GM18861 (cell line): Measurements from ENCODE around the gene OR52N5.

Experiments used
- ATAC-seq: cut with Tn5 transposase; IDR thresholded peaks from one replicate; pipeline ENCODE4 v1.9.1; 2021; ENCODE audit not compliant: unreplicated experiment

OR52N5 gene

GRCh38 chr11:5783255-5783654 is at the start of gene OR52N5:
OR52N5 (minus strand) TSS chr11:5783355; CDS start chr11:5778634, 4,721 bp downstream.
- ATAC-seq, result no peak

- ATAC-seq, result no peak
These were observed 48.2 kb upstream of the OR52N5 start for GRCh38 chr11:5831196-5831829.

GRCh38 chr11:5818245-5818886 is 35.2 kb upstream of the OR52N5 start:
- ATAC-seq, result peak; percentile 47

- ATAC-seq, result no peak
These were observed 32.4 kb upstream of the OR52N5 start for GRCh38 chr11:5815534-5815933.

- no peak for ATAC-seq
These were observed 27.0 kb upstream of the OR52N5 start for GRCh38 chr11:5809905-5810795.

GRCh38 chr11:5809122-5809519 is 26.0 kb upstream of the OR52N5 start:
- ATAC-seq, result no peak

GRCh38 chr11:5808500-5809121 is 25.5 kb upstream of the OR52N5 start, which contains the start of gene OR52N2:
OR52N2 (plus strand) TSS chr11:5808924; CDS start chr11:5820336, 11,412 bp downstream.
- ATAC-seq, result peak; percentile 89

GRCh38 chr11:5807580-5807979 is 24.4 kb upstream of the OR52N5 start:
- peak; percentile 61 for ATAC-seq

GRCh38 chr11:5803982-5804381 is 20.8 kb upstream of the OR52N5 start:
- no peak for ATAC-seq

- ATAC-seq, result no peak
These were observed 13.4 kb upstream of the OR52N5 start for GRCh38 chr11:5796541-5796940.

GRCh38 chr11:5791165-5791564 is 8.0 kb upstream of the OR52N5 start, which contains the start of gene OR52N1:
OR52N1 (minus strand) TSS chr11:5791265; CDS start chr11:5788816, 2,449 bp downstream.
- no peak for ATAC-seq

- ATAC-seq, result no peak
These were observed 16.1 kb downstream of the OR52N5 start for GRCh38 chr11:5767056-5767455.

- ATAC-seq, result no peak
These were observed 29.2 kb downstream of the OR52N5 start, which contains the start of gene OR52N4 for GRCh38 chr11:5753943-5754342. OR52N4 (plus strand) TSS chr11:5754243; CDS start chr11:5754741, 498 bp downstream.

GRCh38 chr11:5749836-5750235 is 33.3 kb downstream of the OR52N5 start:
- ATAC-seq, result no peak

GRCh38 chr11:5746614-5747013 is 36.5 kb downstream of the OR52N5 start:
- no peak for ATAC-seq

GRCh38 chr11:5738431-5738830 is 44.7 kb downstream of the OR52N5 start:
- no peak for ATAC-seq

GRCh38 chr11:5737670-5738392 is 45.3 kb downstream of the OR52N5 start:
- no peak for ATAC-seq

GRCh38 chr11:5737091-5737490 is 46.1 kb downstream of the OR52N5 start:
- ATAC-seq, result no peak

GRCh38 chr11:5736396-5736795 is 46.8 kb downstream of the OR52N5 start, which contains the start of gene OR56B1:
OR56B1 (plus strand) TSS chr11:5736448; CDS start chr11:5736517, 69 bp downstream.
- ATAC-seq, result no peak

GRCh38 chr11:5727691-5728090 is 55.5 kb downstream of the OR52N5 start:
- no peak for ATAC-seq
